NT2/D1 (cell line): ENCODE results near the gene MAD1L1.

Experiments used
- SUZ12 ChIP-seq: IDR thresholded peaks from 2 replicates; pipeline ENCODE4 v1.6.1; 2011; ENCODE audit not compliant: insufficient read length, insufficient read depth; ENCODE audit errors: extremely low read depth
- ZNF274 ChIP-seq: IDR thresholded peaks from 2 replicates; pipeline ENCODE4 v1.6.1; 2011; ENCODE audit warnings: mild to moderate bottlenecking, low read depth, low read length

DNA sequence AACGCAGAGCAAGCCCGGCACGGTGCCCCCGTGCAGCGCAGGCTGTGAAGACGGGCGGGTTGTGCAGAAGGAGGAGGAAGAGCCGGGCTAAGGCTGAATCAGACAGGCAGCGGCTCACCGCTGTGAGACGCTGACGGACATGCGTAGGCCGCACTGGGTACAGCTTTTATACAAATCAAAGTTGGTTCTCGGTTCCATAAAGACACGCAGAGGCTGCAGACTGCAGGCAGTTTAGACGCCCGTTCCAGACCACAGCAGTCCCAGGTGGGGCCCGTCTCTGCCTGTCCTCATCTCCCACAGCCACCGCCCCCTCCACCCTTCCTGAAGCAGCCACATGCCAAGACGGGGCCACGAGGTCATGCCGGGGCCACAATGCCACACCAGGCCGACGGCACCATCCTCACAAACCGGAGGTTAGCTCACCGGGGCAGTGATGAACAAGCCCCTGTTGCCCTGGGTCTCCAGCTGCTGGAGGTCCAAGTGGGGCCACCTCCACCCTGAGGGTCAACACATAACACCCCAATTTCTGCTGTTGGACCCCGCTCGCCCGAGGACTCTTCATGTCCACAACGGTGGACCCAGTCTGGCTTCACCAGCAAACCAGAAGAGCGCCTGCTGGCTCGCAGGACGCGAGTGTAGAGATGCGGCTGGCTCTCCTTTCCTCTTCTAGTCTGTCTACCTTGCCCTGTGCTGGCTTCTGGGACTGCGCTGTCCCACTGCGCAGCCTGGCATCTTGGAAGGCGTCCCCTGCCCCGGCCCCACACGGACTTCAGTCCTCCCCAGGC lies 335.5 kb downstream of the MAD1L1 start:
- TF ChIP-seq ZNF274 (no peak), SUZ12 (no peak)
